Progenitor cell of endocrine pancreas (in vitro differentiated cells): ENCODE data around the gene PRC1. TPM values are rescaled to one million over a fixed set of nuclear protein-coding genes. Genes with fewer than 3 reads are reported as not detected.

Source experiments
- DNase-seq: peaks from one replicate; pipeline ENCODE4 v3.0.0; 2021; ENCODE audit warnings: low spot score; ENCODE audit not compliant: unreplicated experiment
- H3K27ac Mint-ChIP-seq: 2 replicates; pipeline ENCODE4 v1.8.0; 2021; ENCODE audit warnings: mild to moderate bottlenecking, moderate library complexity, mixed read lengths
- H3K27me3 Mint-ChIP-seq: 2 replicates; pipeline ENCODE4 v1.8.0; 2021; ENCODE audit warnings: mixed read lengths
- H3K36me3 Mint-ChIP-seq: 2 replicates; pipeline ENCODE4 v1.8.0; 2022; ENCODE audit warnings: mixed read lengths; ENCODE audit not compliant: insufficient read depth
- H3K4me1 Mint-ChIP-seq: 2 replicates; pipeline ENCODE4 v1.8.0; 2021; ENCODE audit warnings: low read depth, mixed read lengths
- H3K4me3 Mint-ChIP-seq: 2 replicates; pipeline ENCODE4 v1.8.0; 2021; ENCODE audit warnings: low read depth, mild to moderate bottlenecking, moderate library complexity, mixed read lengths
- H3K9me3 Mint-ChIP-seq: 2 replicates; pipeline ENCODE4 v1.8.0; 2021; ENCODE audit warnings: low read depth, mixed read lengths
- total RNA-seq: library from RNA; stranded (reverse); gene quantifications from 2 replicates; pipeline ENCODE4 v1.2.1, GENCODE V29; 2021
- TF ChIP-seq, protein P1 (sequence below): fragments of 200-600 bp; sonication (generic); IDR thresholded peaks from one replicate; pipeline ENCODE4 v1.5.0; 2021; ENCODE audit warnings: antibody characterized with exemption, mild to moderate bottlenecking; ENCODE audit not compliant: unreplicated experiment

The PRC1 gene
- total RNA-seq, 1 donor from 2014 or later = 79.1 TPM

DNA sequence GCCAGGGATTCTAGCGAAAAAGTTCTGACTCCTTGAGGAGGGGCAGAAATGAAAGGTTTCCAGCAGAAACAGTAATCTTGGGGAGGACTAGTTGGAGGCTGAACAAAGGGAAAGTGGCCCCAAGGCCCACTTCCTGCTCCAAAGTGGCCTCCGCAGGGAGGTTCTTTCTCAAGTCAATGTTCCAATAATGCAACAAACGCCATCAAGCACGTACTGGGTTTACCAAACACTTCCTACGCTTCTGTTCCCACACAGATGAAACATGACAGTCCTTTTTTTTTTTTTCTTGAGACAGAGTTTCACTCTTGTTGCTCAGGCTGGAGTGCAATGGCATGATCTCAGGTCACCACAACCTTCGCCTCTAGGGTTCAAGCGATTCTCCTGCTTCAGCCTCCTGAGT lies 49.2 kb downstream of the PRC1 start:
- Mint-ChIP-seq H3K4me3 (no peak overlapping the region), H3K4me1 (no peaks in the 10 kb centered on the region), H3K36me3 (peaks cover 12% of the 10 kb centered on the region), H3K27me3 (no peaks in the 10 kb centered on the region), H3K27ac (no peak overlapping the region), H3K9me3 (no peaks in the 10 kb centered on the region)
- TF ChIP-seq, protein P1, sequence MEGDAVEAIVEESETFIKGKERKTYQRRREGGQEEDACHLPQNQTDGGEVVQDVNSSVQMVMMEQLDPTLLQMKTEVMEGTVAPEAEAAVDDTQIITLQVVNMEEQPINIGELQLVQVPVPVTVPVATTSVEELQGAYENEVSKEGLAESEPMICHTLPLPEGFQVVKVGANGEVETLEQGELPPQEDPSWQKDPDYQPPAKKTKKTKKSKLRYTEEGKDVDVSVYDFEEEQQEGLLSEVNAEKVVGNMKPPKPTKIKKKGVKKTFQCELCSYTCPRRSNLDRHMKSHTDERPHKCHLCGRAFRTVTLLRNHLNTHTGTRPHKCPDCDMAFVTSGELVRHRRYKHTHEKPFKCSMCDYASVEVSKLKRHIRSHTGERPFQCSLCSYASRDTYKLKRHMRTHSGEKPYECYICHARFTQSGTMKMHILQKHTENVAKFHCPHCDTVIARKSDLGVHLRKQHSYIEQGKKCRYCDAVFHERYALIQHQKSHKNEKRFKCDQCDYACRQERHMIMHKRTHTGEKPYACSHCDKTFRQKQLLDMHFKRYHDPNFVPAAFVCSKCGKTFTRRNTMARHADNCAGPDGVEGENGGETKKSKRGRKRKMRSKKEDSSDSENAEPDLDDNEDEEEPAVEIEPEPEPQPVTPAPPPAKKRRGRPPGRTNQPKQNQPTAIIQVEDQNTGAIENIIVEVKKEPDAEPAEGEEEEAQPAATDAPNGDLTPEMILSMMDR = no peak
- DNase-seq = no peak

DNA sequence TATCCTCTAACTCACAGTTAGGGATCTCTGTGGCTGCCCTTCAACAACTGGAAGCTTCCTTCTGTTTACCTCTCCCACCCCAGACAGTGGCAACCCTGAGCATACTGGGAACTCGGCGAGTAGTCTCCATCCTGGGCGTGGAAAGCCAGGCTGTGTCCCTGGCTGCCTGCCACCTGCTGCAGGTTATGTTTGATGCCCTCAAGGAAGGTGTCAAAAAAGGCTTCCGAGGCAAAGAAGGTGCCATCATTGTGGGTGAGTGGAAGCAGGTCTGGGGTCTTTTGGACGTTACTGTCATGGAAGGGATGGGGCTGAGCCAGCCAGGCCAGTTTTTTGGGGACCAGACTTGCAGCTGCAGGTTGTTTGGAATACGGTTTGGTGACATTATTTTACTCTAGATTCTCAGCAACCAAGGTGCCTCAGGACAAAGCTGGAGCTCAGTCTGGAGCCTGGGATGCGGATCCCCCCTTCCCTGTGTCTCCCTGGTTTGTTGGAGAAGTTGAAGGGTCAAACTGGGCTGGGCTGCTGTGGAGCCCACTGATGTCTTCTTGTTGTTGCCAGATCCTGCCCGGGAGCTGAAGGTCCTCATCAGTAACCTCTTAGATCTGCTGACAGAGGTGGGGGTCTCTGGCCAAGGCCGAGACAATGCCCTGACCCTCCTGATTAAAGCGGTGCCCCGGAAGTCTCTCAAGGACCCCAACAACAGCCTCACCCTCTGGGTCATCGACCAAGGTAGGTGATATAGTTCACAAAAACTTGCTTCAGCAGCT lies 51.8 kb downstream of the PRC1 start:
- Mint-ChIP-seq H3K9me3 (no peaks in the 10 kb centered on the region), H3K27me3 (no peaks in the 10 kb centered on the region), H3K4me1 (no peaks in the 10 kb centered on the region), H3K36me3 (peaks cover 14% of the 10 kb centered on the region), H3K27ac (no peak overlapping the region), H3K4me3 (no peak overlapping the region)
- TF ChIP-seq, protein P1 = no peak
- no peak for DNase-seq

- Mint-ChIP-seq H3K4me1 (peaks cover 5% of the 10 kb centered on the region), H3K36me3 (peaks cover 16% of the 10 kb centered on the region), H3K27ac (no peak overlapping the region), H3K27me3 (no peaks in the 10 kb centered on the region), H3K9me3 (no peaks in the 10 kb centered on the region), H3K4me3 (no peak overlapping the region)
- TF ChIP-seq, protein P1 = no peak
- DNase-seq = no peak
These were observed 53.3 kb downstream of the PRC1 start for GRCh38 chr15:90941038-90941437.

- TF ChIP-seq, protein P1 = no peak
- no peak for DNase-seq
- Mint-ChIP-seq H3K36me3 (peaks cover 15% of the 10 kb centered on the region), H3K27ac (no peak overlapping the region), H3K4me1 (peaks cover 7% of the 10 kb centered on the region), H3K9me3 (no peaks in the 10 kb centered on the region), H3K4me3 (no peak overlapping the region), H3K27me3 (no peaks in the 10 kb centered on the region)
These were observed 54.6 kb downstream of the PRC1 start for GRCh38 chr15:90939756-90940155.

DNA sequence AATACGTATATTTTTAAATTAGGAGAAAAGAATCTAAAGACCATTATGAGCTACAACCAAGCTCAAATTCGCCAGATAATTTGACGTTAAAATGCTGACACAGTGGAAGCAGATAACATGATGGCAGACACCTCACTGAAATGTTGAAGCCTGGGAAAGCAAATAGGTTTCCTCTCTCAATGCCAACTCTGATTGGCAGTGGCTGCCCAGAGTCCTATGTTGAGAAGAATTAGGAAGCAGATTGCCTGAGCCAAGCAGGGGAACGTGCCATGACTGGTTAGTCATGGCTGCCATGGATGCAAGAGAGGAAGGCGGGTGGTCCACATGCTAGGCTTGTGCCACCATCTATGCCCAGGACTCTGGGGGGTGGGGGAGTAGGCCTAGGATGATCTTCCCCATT lies 56.1 kb downstream of the PRC1 start:
- Mint-ChIP-seq H3K27me3 (no peaks in the 10 kb centered on the region), H3K36me3 (peaks cover 13% of the 10 kb centered on the region), H3K9me3 (no peaks in the 10 kb centered on the region), H3K4me3 (no peak overlapping the region), H3K27ac (no peak overlapping the region), H3K4me1 (peaks cover 12% of the 10 kb centered on the region)
- DNase-seq = no peak
- TF ChIP-seq, protein P1 = no peak
